Endothelial cell of umbilical vein (primary cell): ENCODE measurements around the gene TRPM3. TPM values are rescaled to one million over a fixed set of nuclear protein-coding genes. Genes with fewer than 3 reads are reported as not detected.
"Not testable (repeated sequence)": the region's sequence is repeated elsewhere in the genome, so short reads cannot be mapped to it uniquely, and the experiment has no call there.

ENCODE experiments used
- BruUV-seq: library from RNA; stranded (reverse); fragments of 400-500 nt; replicated peaks from 2 replicates; lab custom pipeline; 2021; lab: Mats Ljungman, UMichigan
- CTCF ChIA-PET: fragments of 300-600, 350-600 bp; sonication (Branson Sonifier 250); formaldehyde crosslinking; loops from one replicate; lab custom pipeline; 2021; ENCODE audit warnings: antibody characterized with exemption, inconsistent platforms; lab: Charles Lee
- POLR2A ChIA-PET: fragments of 300-600, 350-600 bp; sonication (Branson Sonifier 250); formaldehyde crosslinking; loops from one replicate; lab custom pipeline; 2021; ENCODE audit warnings: antibody characterized with exemption, inconsistent platforms; lab: Charles Lee
- DNase-seq: peaks from one replicate; pipeline ENCODE4 v3.0.0-alpha.2; 2011; ENCODE audit warnings: low read depth, low spot score
- FAIRE-seq: peaks from 2 replicates; lab custom pipeline; 2011; peaks lifted over from hg19 to GRCh38; lab: Jason Lieb, UNC
- H2AFZ ChIP-seq: 2 replicates; pipeline ENCODE4 v1.6.0; 2012; ENCODE audit warnings: low read depth, low read length, control low read depth, inconsistent platforms
- H3K27ac ChIP-seq: 2 replicates; pipeline ENCODE4 v1.5.1; 2011; ENCODE audit warnings: low read depth, mild to moderate bottlenecking, control low read depth, low read length, moderate library complexity; ENCODE audit not compliant: insufficient read depth
- H3K27me3 ChIP-seq, 2 experiments: 2 replicates each; pipeline versions ENCODE4 v1.6.0 to v1.6.1; 2011; ENCODE audit warnings: low read length in 2 of 2, mixed read lengths in 1 of 2; ENCODE audit not compliant: control insufficient read depth in 2 of 2, insufficient read depth in 2 of 2
- H3K36me3 ChIP-seq, 2 experiments: 2 replicates in 1 of 2; 3 replicates in 1 of 2; pipeline ENCODE4 v1.5.1; 2011; ENCODE audit warnings: low read length in 2 of 2, mild to moderate bottlenecking in 1 of 2, moderate library complexity in 1 of 2; ENCODE audit not compliant: control insufficient read depth in 2 of 2, insufficient read depth in 2 of 2; ENCODE audit errors: extremely low read depth in 1 of 2
- H3K4me1 ChIP-seq: 3 replicates; pipeline ENCODE4 v1.5.1; 2011; ENCODE audit warnings: mild to moderate bottlenecking, low read length; ENCODE audit not compliant: control insufficient read depth, insufficient read depth; ENCODE audit errors: extremely low read depth
- H3K4me2 ChIP-seq: 2 replicates; pipeline ENCODE4 v1.6.1; 2011; ENCODE audit warnings: low read length, control low read depth, mixed read lengths; ENCODE audit not compliant: insufficient read depth
- H3K4me3 ChIP-seq, 3 experiments: fragments of 200-600 bp in 1 of 3; sonication (generic), shearing (Covaris generic) in 1 of 3; replicated peaks in 1 of 3; 2 replicates each; pipeline ENCODE4 v1.5.1; 2011 to 2016; ENCODE audit warnings: control low read depth in 3 of 3, low read length in 3 of 3, mild to moderate bottlenecking in 2 of 3, inconsistent platforms in 1 of 3, low read depth in 1 of 3, moderate library complexity in 1 of 3; ENCODE audit not compliant: insufficient read depth in 1 of 3
- H3K79me2 ChIP-seq: 2 replicates; pipeline ENCODE4 v1.6.0; 2012; ENCODE audit warnings: low read length, inconsistent platforms; ENCODE audit not compliant: control insufficient read depth, insufficient read depth
- H3K9ac ChIP-seq: replicated peaks from 2 replicates; pipeline ENCODE3; 2011; ENCODE audit warnings: low read length, control low read depth; ENCODE audit not compliant: insufficient read depth; ENCODE audit errors: extremely low read depth
- H3K9me1 ChIP-seq: replicated peaks from 3 replicates; pipeline ENCODE4 v1.6.0; 2011; ENCODE audit warnings: mild to moderate bottlenecking, low read length; ENCODE audit not compliant: control insufficient read depth, insufficient read depth; ENCODE audit errors: extremely low read depth
- H3K9me3 ChIP-seq: replicated peaks from 2 replicates; pipeline ENCODE4 v1.5.1; 2012; ENCODE audit warnings: low read length, inconsistent platforms; ENCODE audit not compliant: control insufficient read depth, insufficient read depth
- H4K20me1 ChIP-seq: replicated peaks from 2 replicates; pipeline ENCODE3; 2011; ENCODE audit warnings: mild to moderate bottlenecking, low read length; ENCODE audit not compliant: control insufficient read depth, insufficient read depth; ENCODE audit errors: extremely low read depth
- CTCF ChIP-seq, 2 donors: IDR thresholded peaks; 1 replicate in 1 of 2; 2 replicates in 1 of 2; pipeline ENCODE4 v1.5.1; 2011; ENCODE audit warnings: low read length in 2 of 2, mild to moderate bottlenecking in 2 of 2, moderate library complexity in 2 of 2, control low read depth in 1 of 2, inconsistent platforms in 1 of 2, low read depth in 1 of 2; ENCODE audit not compliant: insufficient read depth in 1 of 2; ENCODE audit errors: extremely low read depth in 1 of 2
- EZH2 ChIP-seq: IDR thresholded peaks from 2 replicates; pipeline ENCODE4 v1.6.1; 2012; ENCODE audit warnings: borderline replicate concordance, low read depth, mild to moderate bottlenecking, moderate library complexity, low read length, inconsistent platforms; ENCODE audit not compliant: severe bottlenecking
- FOS ChIP-seq: IDR thresholded peaks from 2 replicates; pipeline ENCODE4 v1.6.1; 2011; ENCODE audit warnings: mild to moderate bottlenecking, low read length, moderate library complexity, borderline replicate concordance; ENCODE audit not compliant: insufficient read depth
- GATA2 ChIP-seq: IDR thresholded peaks from 2 replicates; pipeline ENCODE4 v1.7.0; 2011; ENCODE audit warnings: low read depth, mild to moderate bottlenecking, moderate library complexity, mixed read lengths, low read length; ENCODE audit not compliant: insufficient read length, insufficient read depth
- JUN ChIP-seq: IDR thresholded peaks from 2 replicates; pipeline ENCODE4 v1.6.1; 2011; ENCODE audit warnings: borderline replicate concordance, low read depth; ENCODE audit not compliant: insufficient read length, insufficient read depth
- MAX ChIP-seq: IDR thresholded peaks from 2 replicates; pipeline ENCODE4 v1.6.1; 2011; ENCODE audit not compliant: insufficient read depth, insufficient read length
- MYC ChIP-seq: IDR thresholded peaks from one replicate; pipeline ENCODE4 v1.6.1; 2011; ENCODE audit warnings: mild to moderate bottlenecking, low read depth, low read length
- POLR2A ChIP-seq: IDR thresholded peaks from 2 replicates; pipeline ENCODE4 v1.6.1; 2012; ENCODE audit warnings: low read depth, mild to moderate bottlenecking, control low read depth, low read length
- POLR2AphosphoS5 ChIP-seq: IDR thresholded peaks from 2 replicates; pipeline ENCODE4 v1.6.1; 2012; ENCODE audit warnings: low read depth, mild to moderate bottlenecking, control low read depth, low read length, moderate library complexity; ENCODE audit not compliant: insufficient read depth
- dilution Hi-C: fragments of 300-500 bp; cut with MboI; formaldehyde crosslinking; loops from one replicate; pipeline ENCODE4 v1.15.0; 2019; ENCODE audit warnings: low sequenced_read_pairs; ENCODE audit not compliant: extremely low pct_ligation_motif_present
- intact Hi-C: fragments of 100-400 bp; cut with micrococcal nuclease; formaldehyde crosslinking; loops from one replicate; pipeline ENCODE4 v1.10.0; 2022
- polyA plus RNA-seq, 4 experiments: library from polyadenylated mRNA; depleted of rRNA in 3 of 4; stranded (reverse) in 3 of 4; unstranded in 1 of 4; fragments of >200 nt; gene quantifications; 2 replicates each; pipeline versions ENCODE4 v1.2.1 to v1.2.3, GENCODE V29; 2011 to 2012; ENCODE audit warnings: missing spikeins in 1 of 4
- total RNA-seq: library from RNA; stranded (reverse); gene quantifications from 2 replicates; pipeline ENCODE4 v1.2.3, GENCODE V29; 2021

TRPM3 gene
- total and polyA plus RNA-seq, 2 donors (not counting 3 experiments of a cell fraction or from before 2014, with no cell fraction given), result 0.17 to 0.33 TPM

GRCh38 chr9:70629080-70629685 lies 492.2 kb downstream of the TRPM3 start:
- H3K9me1 ChIP-seq, FAIRE-seq, H3K4me3 ChIP-seq, POLR2A ChIA-PET, H3K9me3 ChIP-seq, H2AFZ ChIP-seq, H3K27ac ChIP-seq, intact Hi-C loops, H3K27me3 ChIP-seq, H3K36me3 ChIP-seq, DNase-seq, H3K4me2 ChIP-seq, BruUV-seq, dilution Hi-C loops, H3K4me1 ChIP-seq, H3K9ac ChIP-seq, H4K20me1 ChIP-seq, H3K79me2 ChIP-seq: not testable (repeated sequence)
- CTCF ChIA-PET, result interaction anchor here (1.1 to 3.1 kb wide), 3 partner anchors 11 to 25 kb away, joined by 3 to 21 read pairs (median 8); no protein-coding TSS in a partner anchor
- TF ChIP-seq CTCF (IDR thresholded peaks at IDR 0.05; ENCODE audit: extremely low read depth in 1 of 2, insufficient read depth in 1 of 2, low read depth in 1 of 2, low read length in 2 of 2), result peak in 1 of 2 donors; percentile 5

- CTCF ChIA-PET, result interaction anchor here (1.7 kb wide), 1 partner anchor 15 kb away, joined by 3 read pairs; no protein-coding TSS in a partner anchor
- POLR2A ChIA-PET, result no interaction called here
- no peak overlapping the region for H3K27ac ChIP-seq
Observed at GRCh38 chr9:70625078-70625477, 496.3 kb downstream of the TRPM3 start.

More at GRCh38 chr9:70625078-70625477, 496.3 kb downstream of the TRPM3 start:
- Histone ChIP-seq H3K9me1 (no peaks in the 10 kb centered on the region), H3K9ac (no peak overlapping the region), H3K4me1 (no peaks in the 10 kb centered on the region), H2AFZ (no peak overlapping the region), H4K20me1 (no peaks in the 10 kb centered on the region), H3K9me3 (no peaks in the 10 kb centered on the region), H3K36me3 (no peaks in the 10 kb centered on the region), H3K27me3 (peaks cover 0 to 2% of the 10 kb centered on the region in 2 experiments), H3K79me2 (no peaks in the 10 kb centered on the region), H3K4me2 (no peak overlapping the region), H3K4me3 (no peak overlapping the region)
- DNase-seq, result no peak
- no TSS peak for BruUV-seq
- intact Hi-C loops (no loop called here), dilution Hi-C loops (no loop called here)
- no peak for FAIRE-seq
- no peak for TF ChIP-seq POLR2A
- TF ChIP-seq JUN, result no peak
- no peak for TF ChIP-seq EZH2
- TF ChIP-seq FOS, result no peak
- no peak for TF ChIP-seq CTCF (IDR thresholded peaks at IDR 0.05; ENCODE audit: extremely low read depth in 1 of 2, insufficient read depth in 1 of 2, low read depth in 1 of 2, low read length in 2 of 2)
- TF ChIP-seq POLR2AphosphoS5, result no peak
- no peak for TF ChIP-seq GATA2
- TF ChIP-seq MYC, result no peak
- TF ChIP-seq MAX, result no peak
